RWPE2 (cell line): Measurements from ENCODE around the gene FRS3.
A peak's percentile ranks its signal among the peaks of the same experiment; 100 is the strongest.

Source experiments
- ATAC-seq: fragments of 200-7000 bp; cut with Tn5 transposase; 3 replicates; pipeline ENCODE4 v1.9.1; 2021; ENCODE audit warnings: low read depth
- DNase-seq: peaks from one replicate; pipeline ENCODE4 v3.0.0-alpha.2; 2020; ENCODE audit warnings: low spot score
- H3K27ac ChIP-seq: fragments of 450-650 bp; 2 replicates; pipeline ENCODE4 v1.5.1; 2017; ENCODE audit warnings: mild to moderate bottlenecking; ENCODE audit not compliant: poor library complexity, severe bottlenecking
- H3K27me3 ChIP-seq: fragments of 250-450 bp; sonication (Bioruptor Pico); 2 replicates; pipeline ENCODE4 v1.5.1; 2021; ENCODE audit warnings: mild to moderate bottlenecking, moderate library complexity; ENCODE audit not compliant: insufficient read depth, poor library complexity, severe bottlenecking
- H3K36me3 ChIP-seq: fragments of 250-450 bp; sonication (Bioruptor Pico); 2 replicates; pipeline ENCODE4 v1.5.1; 2020; ENCODE audit warnings: low read depth, mild to moderate bottlenecking, moderate library complexity
- H3K4me1 ChIP-seq: fragments of 250-450 bp; sonication (Bioruptor Pico); 2 replicates; pipeline ENCODE4 v1.5.1; 2021; ENCODE audit warnings: mild to moderate bottlenecking, moderate library complexity; ENCODE audit not compliant: insufficient read depth, poor library complexity, severe bottlenecking
- H3K4me3 ChIP-seq: fragments of 250-450 bp; sonication (Bioruptor Pico); 2 replicates; pipeline ENCODE4 v1.5.1; 2021; ENCODE audit warnings: mild to moderate bottlenecking, moderate library complexity; ENCODE audit not compliant: severe bottlenecking
- H3K9me3 ChIP-seq: fragments of 250-450 bp; sonication (Bioruptor Pico); 2 replicates; pipeline ENCODE4 v1.5.1; 2021; ENCODE audit warnings: mild to moderate bottlenecking, moderate library complexity; ENCODE audit not compliant: severe bottlenecking
- CTCF ChIP-seq: fragments of 450-650 bp; IDR thresholded peaks from one replicate; pipeline ENCODE4 v1.5.1; 2017; ENCODE audit warnings: mild to moderate bottlenecking, moderate library complexity; ENCODE audit not compliant: poor library complexity, severe bottlenecking

Gene FRS3

GRCh38 chr6:41822021-41822420 is 42.3 kb upstream of the FRS3 start:
- no peaks in the 10 kb centered on the region for H3K36me3 ChIP-seq
- no peaks in the 10 kb centered on the region for H3K9me3 ChIP-seq
- no peaks in the 10 kb centered on the region for H3K27me3 ChIP-seq
- H3K4me3 ChIP-seq = no peak overlapping the region
- no peak for TF ChIP-seq CTCF
- no peak for DNase-seq
- no peak overlapping the region for H3K27ac ChIP-seq
- H3K4me1 ChIP-seq = peaks cover 22% of the 10 kb centered on the region
- no peak for ATAC-seq

GRCh38 chr6:41821266-41821665 is 41.6 kb upstream of the FRS3 start:
- TF ChIP-seq CTCF = no peak
- Histone ChIP-seq H3K27me3 (no peaks in the 10 kb centered on the region), H3K27ac (no peak overlapping the region), H3K36me3 (no peaks in the 10 kb centered on the region), H3K4me1 (peaks cover 22% of the 10 kb centered on the region), H3K4me3 (no peak overlapping the region), H3K9me3 (no peaks in the 10 kb centered on the region)
- no peak for ATAC-seq
- no peak for DNase-seq

DNA sequence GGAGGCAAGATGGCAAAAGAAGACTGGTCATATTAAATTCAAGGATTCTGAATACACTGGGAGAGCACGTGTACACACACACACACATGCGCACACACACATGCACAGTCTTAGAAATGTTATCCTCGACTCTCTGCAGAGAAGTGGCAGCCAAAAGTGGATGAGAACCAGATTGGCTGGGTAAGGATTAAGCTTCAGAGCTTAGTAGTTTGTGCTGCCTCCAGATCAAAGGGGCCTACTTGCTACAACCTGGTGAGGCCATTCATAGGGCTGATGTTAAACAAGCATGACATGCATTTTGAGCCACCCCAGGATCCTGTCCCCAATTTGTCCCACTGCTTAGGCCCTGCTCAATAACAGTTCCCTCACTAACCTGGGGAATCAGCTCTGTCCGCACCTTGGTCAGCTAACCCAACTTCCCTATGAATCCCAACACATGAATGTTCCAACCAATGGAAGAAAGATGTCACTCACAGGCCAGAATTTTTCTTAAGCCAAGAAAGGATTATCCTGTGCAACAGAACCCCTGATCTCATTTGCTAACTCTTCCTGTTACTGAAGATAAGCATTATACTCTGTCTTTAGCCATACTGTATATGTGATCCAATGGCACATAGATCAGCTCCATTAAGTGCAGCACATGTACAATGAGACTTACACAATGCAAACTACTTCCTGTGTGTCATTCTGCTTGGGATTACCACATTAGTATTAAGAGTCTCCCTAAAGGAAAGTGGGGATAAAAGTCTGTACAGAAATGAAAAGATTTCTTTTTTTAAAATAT is 38.8 kb upstream of the FRS3 start:
- TF ChIP-seq CTCF = no peak
- DNase-seq (no peak), ATAC-seq (peak; percentile 65; the same call in 1 of the 3 replicates)
- H3K4me1 ChIP-seq = peaks cover 9% of the 10 kb centered on the region
- no peaks in the 10 kb centered on the region for H3K36me3 ChIP-seq
- no peak overlapping the region for H3K27ac ChIP-seq
- no peaks in the 10 kb centered on the region for H3K27me3 ChIP-seq
- H3K9me3 ChIP-seq = no peaks in the 10 kb centered on the region
- H3K4me3 ChIP-seq = no peak overlapping the region

GRCh38 chr6:41815587-41815986 is 35.9 kb upstream of the FRS3 start:
- TF ChIP-seq CTCF = no peak
- Histone ChIP-seq H3K9me3 (no peaks in the 10 kb centered on the region), H3K4me1 (peaks cover 9% of the 10 kb centered on the region), H3K27me3 (no peaks in the 10 kb centered on the region), H3K27ac (peak overlapping the region; percentile 4), H3K4me3 (no peak overlapping the region), H3K36me3 (no peaks in the 10 kb centered on the region)
- ATAC-seq (no peak), DNase-seq (no peak)

DNA sequence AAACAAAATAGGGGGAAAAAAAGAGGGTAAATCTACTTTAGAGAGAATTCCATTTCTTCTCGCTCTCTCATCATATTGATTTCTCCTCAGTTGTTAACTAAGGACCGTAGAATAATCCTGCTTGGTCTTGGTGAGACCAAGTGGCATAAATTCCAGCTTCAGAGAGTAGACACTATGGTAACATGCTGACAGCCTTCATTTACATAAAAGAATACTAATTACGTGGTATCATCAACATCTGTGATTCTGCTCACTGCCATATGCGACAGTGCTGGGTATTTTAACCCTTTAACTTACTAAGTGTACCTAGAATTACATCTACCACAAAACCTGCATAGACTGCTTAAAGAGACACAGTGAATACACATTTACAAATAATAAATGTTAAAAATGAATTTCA is 34.9 kb upstream of the FRS3 start:
- Histone ChIP-seq H3K4me3 (no peak overlapping the region), H3K36me3 (no peaks in the 10 kb centered on the region), H3K9me3 (no peaks in the 10 kb centered on the region), H3K27ac (no peak overlapping the region), H3K27me3 (no peaks in the 10 kb centered on the region), H3K4me1 (peaks cover 9% of the 10 kb centered on the region)
- TF ChIP-seq CTCF = no peak
- ATAC-seq (no peak), DNase-seq (no peak)
